OCI-LY3 (cell line): ENCODE results near the gene AFM.

Source experiments
- H2AFZ ChIP-seq: fragments of 200-600, 300-600 bp; shearing (Covaris generic); 2 replicates; pipeline ENCODE4 v1.6.0; 2014; ENCODE audit warnings: antibody characterized with exemption, low read depth, low read length
- H3K27ac ChIP-seq: fragments of 200-600, 300-600 bp; sonication (generic); 2 replicates; pipeline ENCODE4 v1.5.1; 2014; ENCODE audit warnings: mild to moderate bottlenecking, low read length, moderate library complexity, mixed read lengths
- H3K27me3 ChIP-seq: fragments of 200-600, 300-600 bp; sonication (generic); 2 replicates; pipeline ENCODE4 v1.6.1; 2014; ENCODE audit warnings: low read depth, low read length, mixed read lengths
- H3K36me3 ChIP-seq: fragments of 200-600, 300-600 bp; sonication (generic); replicated peaks from 2 replicates; pipeline ENCODE3; 2014; ENCODE audit warnings: low read depth, low read length, mixed read lengths
- H3K4me1 ChIP-seq: fragments of 300-600, 200-600 bp; sonication (generic); 2 replicates; pipeline ENCODE4 v1.6.1; 2014; ENCODE audit warnings: low read length, mixed read lengths
- H3K4me2 ChIP-seq: fragments of 200-600, 300-600 bp; sonication (generic); 2 replicates; pipeline ENCODE4 v1.6.1; 2014; ENCODE audit warnings: low read length, mixed read lengths
- H3K4me3 ChIP-seq: fragments of 300-600, 200-600 bp; sonication (generic); 2 replicates; pipeline ENCODE4 v1.5.1; 2014; ENCODE audit warnings: antibody characterized with exemption, mild to moderate bottlenecking, low read length, moderate library complexity
- H3K79me2 ChIP-seq: fragments of 300-600, 200-600 bp; shearing (Covaris generic); 2 replicates; pipeline ENCODE4 v1.6.1; 2014; ENCODE audit warnings: mild to moderate bottlenecking, low read length, mixed read lengths
- H3K9ac ChIP-seq: fragments of 300-600, 200-600 bp; shearing (Covaris generic); 2 replicates; pipeline ENCODE4 v1.6.0; 2014; ENCODE audit warnings: mild to moderate bottlenecking, low read length, moderate library complexity
- H3K9me3 ChIP-seq: fragments of 200-600, 300-600 bp; shearing (Covaris generic); 2 replicates; pipeline ENCODE4 v1.6.1; 2014; ENCODE audit warnings: low read length, mixed read lengths; ENCODE audit not compliant: insufficient read depth
- H4K20me1 ChIP-seq: fragments of 200-600, 300-600 bp; sonication (generic); 2 replicates; pipeline ENCODE4 v1.6.1; 2016; ENCODE audit warnings: low read length, mixed read lengths; ENCODE audit not compliant: insufficient read depth
- CTCF ChIP-seq: fragments of 200-600, 300-600 bp; sonication (generic); IDR thresholded peaks from 2 replicates; pipeline ENCODE4 v1.5.1; 2014; ENCODE audit warnings: antibody characterized with exemption, low read length, low read depth
- EZH2phosphoT487 ChIP-seq: fragments of 200-600 bp; shearing (Covaris generic); IDR thresholded peaks from 2 replicates; pipeline ENCODE4 v1.6.1; 2018; ENCODE audit warnings: antibody characterized with exemption, mixed run types, low read depth

AFM gene

GRCh38 chr4:73525611-73526010, 44.1 kb downstream of the AFM start:
- Histone ChIP-seq H3K4me1 (no peaks in the 10 kb centered on the region), H3K4me3 (no peak overlapping the region), H4K20me1 (no peaks in the 10 kb centered on the region), H3K27ac (no peak overlapping the region), H2AFZ (no peak overlapping the region), H3K4me2 (no peak overlapping the region), H3K27me3 (no peaks in the 10 kb centered on the region), H3K9me3 (no peaks in the 10 kb centered on the region), H3K9ac (no peak overlapping the region), H3K36me3 (no peaks in the 10 kb centered on the region), H3K79me2 (no peaks in the 10 kb centered on the region)
- TF ChIP-seq EZH2phosphoT487 = no peak
- no peak for TF ChIP-seq CTCF

DNA sequence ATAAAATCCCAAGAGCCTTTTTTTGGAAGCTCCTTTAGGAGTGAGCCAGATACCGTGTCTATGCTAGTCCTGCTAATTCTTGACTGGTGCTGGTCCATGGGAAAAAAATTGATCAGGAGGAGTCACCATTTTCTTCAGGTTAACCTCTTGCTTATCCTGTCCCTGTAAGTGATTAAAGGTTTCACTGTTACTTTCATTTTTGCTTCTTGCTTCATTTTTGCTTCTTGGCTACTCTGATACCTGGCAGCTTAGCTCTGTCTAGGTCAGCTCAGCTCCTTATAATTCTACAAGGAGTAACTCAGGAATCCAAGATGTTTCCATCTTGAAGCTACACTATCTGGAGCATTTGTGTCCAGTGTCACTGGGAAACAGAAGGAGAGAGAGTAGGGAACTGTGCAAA, 45.7 kb downstream of the AFM start:
- Histone ChIP-seq H4K20me1 (no peaks in the 10 kb centered on the region), H3K4me3 (no peak overlapping the region), H3K4me2 (no peak overlapping the region), H3K79me2 (no peaks in the 10 kb centered on the region), H3K4me1 (no peaks in the 10 kb centered on the region), H3K9ac (no peak overlapping the region), H3K36me3 (no peaks in the 10 kb centered on the region), H3K9me3 (no peaks in the 10 kb centered on the region), H3K27me3 (no peaks in the 10 kb centered on the region), H2AFZ (no peak overlapping the region), H3K27ac (no peak overlapping the region)
- TF ChIP-seq CTCF = no peak

- H3K79me2 ChIP-seq = no peaks in the 10 kb centered on the region
- no peak overlapping the region for H3K4me2 ChIP-seq
- no peaks in the 10 kb centered on the region for H3K27me3 ChIP-seq
- no peak overlapping the region for H3K9ac ChIP-seq
- no peak overlapping the region for H2AFZ ChIP-seq
- no peak overlapping the region for H3K27ac ChIP-seq
- TF ChIP-seq CTCF = no peak
- TF ChIP-seq EZH2phosphoT487 = no peak
- H4K20me1 ChIP-seq = no peaks in the 10 kb centered on the region
- no peaks in the 10 kb centered on the region for H3K4me1 ChIP-seq
- no peak overlapping the region for H3K4me3 ChIP-seq
- H3K9me3 ChIP-seq = no peaks in the 10 kb centered on the region
- no peaks in the 10 kb centered on the region for H3K36me3 ChIP-seq
Observed at GRCh38 chr4:73528171-73528570, 46.6 kb downstream of the AFM start.

GRCh38 chr4:73533515-73534422, 52.2 kb downstream of the AFM start:
- TF ChIP-seq CTCF (no peak), EZH2phosphoT487 (no peak)
- Histone ChIP-seq H3K36me3 (no peaks in the 10 kb centered on the region), H3K4me2 (no peak overlapping the region), H4K20me1 (no peaks in the 10 kb centered on the region), H3K27me3 (no peaks in the 10 kb centered on the region), H3K79me2 (no peaks in the 10 kb centered on the region), H3K9ac (no peak overlapping the region), H3K27ac (no peak overlapping the region), H2AFZ (no peak overlapping the region), H3K4me3 (no peak overlapping the region), H3K9me3 (no peaks in the 10 kb centered on the region), H3K4me1 (peaks cover 14% of the 10 kb centered on the region)
